ENCODE results near the gene NRXN2. TPM values are rescaled to one million over a fixed set of nuclear protein-coding genes. Genes with fewer than 3 reads are reported as not detected.
"Not testable (repeated sequence)": the region's sequence is repeated elsewhere in the genome, so short reads cannot be mapped to it uniquely, and the experiment has no call there.

NRXN2 gene
- total RNA-seq, 1 experiment from 2014 or later = 0.15 TPM

DNA sequence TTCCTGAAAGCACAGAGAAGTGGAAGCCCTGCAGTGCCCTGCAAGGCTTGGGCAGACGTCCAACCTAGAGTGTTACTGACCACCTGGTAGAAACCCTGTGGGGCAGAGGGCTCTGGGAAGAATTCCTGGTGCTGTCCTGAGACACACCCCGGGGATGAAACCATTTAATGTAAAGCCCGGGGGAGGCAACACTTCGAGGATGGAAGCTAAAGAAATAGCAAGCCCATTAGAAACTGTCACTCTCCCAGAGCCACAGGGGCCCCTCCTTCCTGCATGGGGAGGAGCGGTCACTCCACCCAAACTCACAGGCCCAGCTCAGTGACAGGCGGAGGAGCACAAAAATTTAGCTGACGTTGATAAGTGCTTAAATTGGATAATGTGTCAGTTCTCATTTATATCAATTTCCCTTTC, 57.6 kb downstream of the NRXN2 start:
- ChIA-PET CTCF (interaction anchor here (0.6 to 0.7 kb wide), 2 partner anchors 20 to 39 kb away, joined by 4 to 5 read pairs; no protein-coding TSS in a partner anchor), POLR2A (no interaction called here)
- Histone ChIP-seq H3K36me3 (ENCODE audit: control insufficient read depth, insufficient read depth, low read length) (no peaks in the 10 kb centered on the region), H3K9me3 (ENCODE audit: control insufficient read depth, insufficient read depth, low read depth, low read length) (no peaks in the 10 kb centered on the region), H3K27ac (ENCODE audit: low read length) (no peak overlapping the region), H3K4me1 (ENCODE audit: control insufficient read depth, insufficient read depth, low read length) (no peaks in the 10 kb centered on the region), H3K4me3 (ENCODE audit: low read depth in 2 of 2, low read length in 2 of 2) (no peak overlapping the region), H3K27me3 (ENCODE audit: control insufficient read depth, insufficient read depth, low read length) (peaks cover 5% of the 10 kb centered on the region; the same call in 1 of the 2 replicates)
- intact Hi-C loops (cut with micrococcal nuclease; ENCODE audit: unreplicated experiment) = no loop called here
- no TSS peak for BruUV-seq (replicated peaks)
- DNase-seq (ENCODE audit: low read depth, low spot score) (no peak), ATAC-seq (no peak)
- TF ChIP-seq POLR2AphosphoS5 (IDR thresholded peaks at IDR 0.05; ENCODE audit: low read depth, low read length) (no peak), SIN3A (IDR thresholded peaks at IDR 0.05; ENCODE audit: borderline replicate concordance, insufficient read depth, low read depth, low read length) (no peak), TCF7L2 (IDR thresholded peaks at IDR 0.05; ENCODE audit: low read depth, low read length) (no peak)
- TF ChIP-seq, protein P1, sequence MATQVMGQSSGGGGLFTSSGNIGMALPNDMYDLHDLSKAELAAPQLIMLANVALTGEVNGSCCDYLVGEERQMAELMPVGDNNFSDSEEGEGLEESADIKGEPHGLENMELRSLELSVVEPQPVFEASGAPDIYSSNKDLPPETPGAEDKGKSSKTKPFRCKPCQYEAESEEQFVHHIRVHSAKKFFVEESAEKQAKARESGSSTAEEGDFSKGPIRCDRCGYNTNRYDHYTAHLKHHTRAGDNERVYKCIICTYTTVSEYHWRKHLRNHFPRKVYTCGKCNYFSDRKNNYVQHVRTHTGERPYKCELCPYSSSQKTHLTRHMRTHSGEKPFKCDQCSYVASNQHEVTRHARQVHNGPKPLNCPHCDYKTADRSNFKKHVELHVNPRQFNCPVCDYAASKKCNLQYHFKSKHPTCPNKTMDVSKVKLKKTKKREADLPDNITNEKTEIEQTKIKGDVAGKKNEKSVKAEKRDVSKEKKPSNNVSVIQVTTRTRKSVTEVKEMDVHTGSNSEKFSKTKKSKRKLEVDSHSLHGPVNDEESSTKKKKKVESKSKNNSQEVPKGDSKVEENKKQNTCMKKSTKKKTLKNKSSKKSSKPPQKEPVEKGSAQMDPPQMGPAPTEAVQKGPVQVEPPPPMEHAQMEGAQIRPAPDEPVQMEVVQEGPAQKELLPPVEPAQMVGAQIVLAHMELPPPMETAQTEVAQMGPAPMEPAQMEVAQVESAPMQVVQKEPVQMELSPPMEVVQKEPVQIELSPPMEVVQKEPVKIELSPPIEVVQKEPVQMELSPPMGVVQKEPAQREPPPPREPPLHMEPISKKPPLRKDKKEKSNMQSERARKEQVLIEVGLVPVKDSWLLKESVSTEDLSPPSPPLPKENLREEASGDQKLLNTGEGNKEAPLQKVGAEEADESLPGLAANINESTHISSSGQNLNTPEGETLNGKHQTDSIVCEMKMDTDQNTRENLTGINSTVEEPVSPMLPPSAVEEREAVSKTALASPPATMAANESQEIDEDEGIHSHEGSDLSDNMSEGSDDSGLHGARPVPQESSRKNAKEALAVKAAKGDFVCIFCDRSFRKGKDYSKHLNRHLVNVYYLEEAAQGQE (IDR thresholded peaks at IDR 0.05; ENCODE audit: insufficient read depth in 1 of 2, low read depth in 2 of 2, low read length in 1 of 2) = no peak
- TF ChIP-seq, protein P2, sequence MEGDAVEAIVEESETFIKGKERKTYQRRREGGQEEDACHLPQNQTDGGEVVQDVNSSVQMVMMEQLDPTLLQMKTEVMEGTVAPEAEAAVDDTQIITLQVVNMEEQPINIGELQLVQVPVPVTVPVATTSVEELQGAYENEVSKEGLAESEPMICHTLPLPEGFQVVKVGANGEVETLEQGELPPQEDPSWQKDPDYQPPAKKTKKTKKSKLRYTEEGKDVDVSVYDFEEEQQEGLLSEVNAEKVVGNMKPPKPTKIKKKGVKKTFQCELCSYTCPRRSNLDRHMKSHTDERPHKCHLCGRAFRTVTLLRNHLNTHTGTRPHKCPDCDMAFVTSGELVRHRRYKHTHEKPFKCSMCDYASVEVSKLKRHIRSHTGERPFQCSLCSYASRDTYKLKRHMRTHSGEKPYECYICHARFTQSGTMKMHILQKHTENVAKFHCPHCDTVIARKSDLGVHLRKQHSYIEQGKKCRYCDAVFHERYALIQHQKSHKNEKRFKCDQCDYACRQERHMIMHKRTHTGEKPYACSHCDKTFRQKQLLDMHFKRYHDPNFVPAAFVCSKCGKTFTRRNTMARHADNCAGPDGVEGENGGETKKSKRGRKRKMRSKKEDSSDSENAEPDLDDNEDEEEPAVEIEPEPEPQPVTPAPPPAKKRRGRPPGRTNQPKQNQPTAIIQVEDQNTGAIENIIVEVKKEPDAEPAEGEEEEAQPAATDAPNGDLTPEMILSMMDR (IDR thresholded peaks at IDR 0.05) = no peak
- in situ Hi-C loops (cut with HindIII; ENCODE audit: low pct_unique_long_range_greater_than_20kb, low sequenced_read_pairs) = no loop called here

DNA sequence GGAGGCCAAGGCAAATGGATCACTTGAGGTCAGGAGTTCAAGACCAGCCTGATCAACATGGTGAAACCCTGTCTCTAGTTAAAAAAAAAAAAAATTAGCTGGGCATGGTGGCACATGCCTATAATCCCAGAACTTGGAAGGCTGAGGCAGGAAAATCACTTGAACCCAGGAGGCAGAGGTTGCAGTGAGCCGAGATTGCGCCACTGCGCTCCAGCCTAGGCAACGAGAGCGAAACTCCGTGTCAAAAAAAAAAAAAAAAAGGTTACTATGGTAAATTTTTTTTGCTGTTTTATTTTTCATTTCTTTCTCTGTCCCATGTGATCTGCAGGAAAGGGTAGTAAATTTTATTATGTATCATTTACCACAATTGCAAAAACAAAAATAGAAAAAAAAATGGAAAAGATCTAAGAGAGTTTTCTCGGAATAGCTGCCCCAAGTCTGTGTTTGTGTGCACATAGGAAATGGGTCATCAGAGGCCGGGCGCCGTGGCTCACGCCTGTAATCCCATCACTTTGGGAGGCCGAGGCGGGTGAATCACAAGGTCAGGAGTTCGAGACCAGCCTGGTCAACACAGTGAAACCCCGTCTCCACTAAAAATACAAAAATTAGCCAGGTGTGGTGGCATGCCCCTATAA, 58.6 kb downstream of the NRXN2 start:
- intact Hi-C loops (cut with micrococcal nuclease; ENCODE audit: unreplicated experiment); H3K4me1 ChIP-seq (ENCODE audit: control insufficient read depth, insufficient read depth, low read length); ATAC-seq; H3K9me3 ChIP-seq (ENCODE audit: control insufficient read depth, insufficient read depth, low read depth, low read length); CTCF ChIA-PET; H3K36me3 ChIP-seq (ENCODE audit: control insufficient read depth, insufficient read depth, low read length); DNase-seq (ENCODE audit: low read depth, low spot score); in situ Hi-C loops (cut with HindIII; ENCODE audit: low pct_unique_long_range_greater_than_20kb, low sequenced_read_pairs); BruUV-seq (replicated peaks); H3K27ac ChIP-seq (ENCODE audit: low read length); H3K4me3 ChIP-seq (ENCODE audit: low read depth in 2 of 2, low read length in 2 of 2); H3K27me3 ChIP-seq (ENCODE audit: control insufficient read depth, insufficient read depth, low read length): not testable (repeated sequence)
- POLR2A ChIA-PET = interaction anchor here (0.7 kb wide), 1 partner anchor 435 kb away, joined by 8 read pairs; no protein-coding TSS in a partner anchor

DNA sequence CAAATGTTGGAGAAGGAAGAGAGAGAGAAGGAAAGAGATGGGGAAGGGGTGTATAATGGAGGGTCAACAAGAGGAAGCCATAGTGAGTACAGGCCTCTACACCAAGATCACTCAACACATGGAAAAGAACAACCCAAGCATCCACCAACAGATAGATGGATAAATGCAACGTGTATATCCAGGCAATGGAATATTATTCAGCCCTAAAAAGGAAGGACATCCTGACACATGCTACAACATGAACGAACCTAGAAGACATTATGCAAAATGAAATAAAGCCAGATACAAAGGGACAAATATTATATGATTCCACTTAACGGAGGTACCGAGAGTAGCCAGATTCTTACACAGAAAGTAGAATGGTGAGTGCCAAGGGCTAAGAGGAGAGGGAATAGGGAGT, 59.3 kb downstream of the NRXN2 start:
- in situ Hi-C loops (cut with HindIII; ENCODE audit: low pct_unique_long_range_greater_than_20kb, low sequenced_read_pairs) = no loop called here
- POLR2A ChIA-PET = interaction anchor here (0.6 kb wide), 1 partner anchor 238 kb away, joined by 3 read pairs; no protein-coding TSS in a partner anchor
- intact Hi-C loops (cut with micrococcal nuclease; ENCODE audit: unreplicated experiment) = no loop called here
- DNase-seq (ENCODE audit: low read depth, low spot score) = no peak
- TF ChIP-seq SIN3A (IDR thresholded peaks at IDR 0.05; ENCODE audit: borderline replicate concordance, insufficient read depth, low read depth, low read length) = no peak
- no peak for TF ChIP-seq TCF7L2 (IDR thresholded peaks at IDR 0.05; ENCODE audit: low read depth, low read length)
- TF ChIP-seq, protein P2 (IDR thresholded peaks at IDR 0.05) = no peak
- TF ChIP-seq POLR2AphosphoS5 (IDR thresholded peaks at IDR 0.05; ENCODE audit: low read depth, low read length) = no peak
- TF ChIP-seq, protein P1 (IDR thresholded peaks at IDR 0.05; ENCODE audit: insufficient read depth in 1 of 2, low read depth in 2 of 2, low read length in 1 of 2) = no peak
- BruUV-seq (replicated peaks) = no TSS peak
- no peaks in the 10 kb centered on the region for H3K4me1 ChIP-seq (ENCODE audit: control insufficient read depth, insufficient read depth, low read length)
- no peak for ATAC-seq
- no peaks in the 10 kb centered on the region for H3K9me3 ChIP-seq (ENCODE audit: control insufficient read depth, insufficient read depth, low read depth, low read length)
- no peak overlapping the region for H3K4me3 ChIP-seq (ENCODE audit: low read depth in 2 of 2, low read length in 2 of 2)
- no peaks in the 10 kb centered on the region for H3K27me3 ChIP-seq (ENCODE audit: control insufficient read depth, insufficient read depth, low read length)
- H3K36me3 ChIP-seq (ENCODE audit: control insufficient read depth, insufficient read depth, low read length) = no peaks in the 10 kb centered on the region
- no peak overlapping the region for H3K27ac ChIP-seq (ENCODE audit: low read length)
- CTCF ChIA-PET = no interaction called here
